ENCODE measurements around the gene SMIM23.
"Not testable (repeated sequence)": the region's sequence is repeated elsewhere in the genome, so short reads cannot be mapped to it uniquely, and the experiment has no call there.

SMIM23 gene

GRCh38 chr5:171774418-171774817 is 11.2 kb upstream of the SMIM23 start:
- DNase-seq = no peak

DNA sequence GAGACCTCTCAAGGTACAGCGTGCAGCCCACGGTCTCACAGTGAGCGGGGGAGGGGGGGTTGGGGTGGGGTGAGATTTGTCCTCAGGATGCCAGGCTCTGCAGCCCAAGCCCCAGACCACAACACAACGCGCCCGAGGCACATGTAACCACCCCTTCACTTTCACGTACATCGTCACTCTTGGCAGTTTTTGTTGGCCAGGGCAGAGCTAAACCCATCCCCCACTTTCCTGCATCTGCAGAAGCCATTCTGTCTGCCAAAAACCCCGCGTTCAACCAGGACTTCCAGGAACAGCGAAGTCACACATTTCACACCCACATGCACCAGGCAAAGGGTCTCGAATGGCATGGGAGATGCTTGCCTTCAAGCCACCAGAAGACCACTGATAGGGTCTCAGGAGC is 9.4 kb upstream of the SMIM23 start:
- no peak for DNase-seq

DNA sequence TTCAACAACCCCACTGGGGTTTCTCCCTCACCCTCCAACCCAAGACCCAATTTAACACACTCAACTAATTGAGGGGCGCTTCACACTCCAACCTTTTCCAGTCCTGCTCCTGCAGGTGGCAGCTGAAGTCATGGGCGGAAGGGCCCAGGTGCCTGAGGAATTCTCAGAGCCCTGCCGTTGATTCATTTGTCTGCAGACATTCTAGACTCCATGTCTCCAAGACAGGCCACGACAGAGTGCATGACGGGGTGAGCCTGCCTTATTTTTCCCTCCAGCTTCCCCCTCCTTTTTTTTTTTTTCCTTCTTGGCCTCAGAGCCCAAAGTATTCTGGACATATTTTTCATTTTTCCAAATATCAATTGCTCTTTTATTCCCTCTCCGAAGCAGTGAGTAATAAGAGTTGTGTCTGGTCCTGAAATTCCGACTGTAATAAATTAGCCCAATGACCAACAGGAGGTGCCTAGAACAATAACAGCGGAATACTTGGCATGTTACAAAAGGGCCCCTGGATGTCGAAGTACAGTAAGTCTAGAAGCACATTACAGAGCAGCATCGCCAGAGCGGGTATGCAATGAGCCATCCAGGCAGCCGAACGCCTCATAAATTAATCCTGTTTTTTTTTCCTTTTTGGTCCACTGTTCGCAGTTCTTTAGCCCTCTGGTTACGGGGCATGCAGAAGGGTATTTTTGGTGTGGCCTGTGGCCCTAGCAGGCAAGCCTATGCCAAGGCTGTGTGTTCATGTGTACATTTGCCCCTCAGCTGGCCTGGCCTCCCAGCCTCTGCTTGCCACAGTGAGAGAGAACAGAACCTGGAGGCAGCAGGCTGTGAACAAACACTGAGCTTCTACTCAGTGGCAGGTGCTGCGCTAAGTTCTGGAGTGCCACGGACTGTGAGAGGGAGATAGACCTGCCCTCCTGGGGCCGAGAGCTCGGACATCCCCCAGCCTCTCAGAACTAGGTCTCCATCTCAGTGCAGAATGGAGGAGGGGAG is 8.6 kb upstream of the SMIM23 start:
- no peak for DNase-seq

DNA sequence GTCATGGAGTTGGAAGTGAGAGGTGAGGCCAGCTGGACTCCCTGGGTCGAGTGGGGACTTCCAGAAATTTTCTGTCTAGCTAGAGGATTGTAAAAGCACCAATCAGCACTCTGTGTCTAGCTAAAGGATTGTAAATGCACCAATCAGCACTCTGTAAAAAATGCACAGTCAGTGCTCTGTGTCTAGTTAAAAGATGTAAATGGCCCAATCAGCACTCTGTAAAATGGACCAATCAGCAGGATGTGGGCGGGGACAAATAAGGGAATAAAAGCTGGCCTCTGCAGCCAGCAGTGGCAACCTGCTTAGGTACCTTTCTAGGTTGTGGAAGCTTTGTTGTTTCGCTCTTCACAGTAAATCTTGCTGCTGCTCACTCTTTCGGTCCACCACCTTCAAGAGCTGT is 3.9 kb upstream of the SMIM23 start:
- not testable (repeated sequence) for DNase-seq

- no peak for DNase-seq
Measured at GRCh38 chr5:171782332-171782966, 3.2 kb upstream of the SMIM23 start.

DNA sequence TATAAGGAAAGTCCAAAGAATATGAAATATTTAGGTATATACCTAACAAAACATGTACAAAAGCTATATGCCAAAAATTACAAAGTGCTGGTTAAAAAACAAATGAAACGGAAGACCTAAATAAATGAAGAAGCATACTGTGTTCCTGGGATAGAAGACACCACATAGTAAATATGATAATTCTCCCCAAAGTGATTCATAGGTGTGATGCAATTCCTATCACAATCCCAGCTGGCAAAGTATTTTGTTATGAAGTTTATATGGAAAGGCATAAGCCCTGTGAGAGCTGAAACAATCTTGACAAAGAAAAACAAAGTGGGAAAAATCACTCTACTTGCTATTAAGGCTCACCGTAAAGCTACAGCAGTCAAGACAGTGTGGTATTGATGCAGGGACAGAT is 2.6 kb upstream of the SMIM23 start:
- no peak for DNase-seq

GRCh38 chr5:171789353-171789752 is 3.7 kb downstream of the SMIM23 start:
- DNase-seq = no peak

GRCh38 chr5:171790408-171790807 is 4.8 kb downstream of the SMIM23 start:
- no peak for DNase-seq

DNA sequence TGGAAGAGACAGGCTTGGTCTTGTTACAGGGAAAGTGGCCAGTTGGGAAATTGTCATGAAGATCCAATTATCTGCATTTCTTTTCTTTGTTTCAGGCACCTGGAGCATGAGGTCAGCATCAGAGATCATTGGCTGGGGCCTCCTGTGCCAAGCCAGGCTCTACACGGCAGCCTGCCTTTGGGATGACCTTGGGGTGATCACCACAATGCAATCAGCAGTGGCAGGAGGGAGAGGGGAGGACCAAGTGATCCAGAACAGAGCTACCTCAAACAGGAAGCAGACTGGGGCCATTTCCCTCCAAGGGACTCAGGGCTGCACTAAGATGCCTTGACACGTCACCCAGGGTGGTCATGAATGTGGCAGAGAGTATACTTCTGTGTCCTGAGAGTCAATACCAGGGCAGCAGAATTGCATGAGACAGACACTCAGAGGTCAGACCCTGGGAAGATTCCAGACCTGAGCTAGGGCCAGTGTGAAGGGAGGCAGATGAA is 8.9 kb downstream of the SMIM23 start:
- DNase-seq = no peak

DNA sequence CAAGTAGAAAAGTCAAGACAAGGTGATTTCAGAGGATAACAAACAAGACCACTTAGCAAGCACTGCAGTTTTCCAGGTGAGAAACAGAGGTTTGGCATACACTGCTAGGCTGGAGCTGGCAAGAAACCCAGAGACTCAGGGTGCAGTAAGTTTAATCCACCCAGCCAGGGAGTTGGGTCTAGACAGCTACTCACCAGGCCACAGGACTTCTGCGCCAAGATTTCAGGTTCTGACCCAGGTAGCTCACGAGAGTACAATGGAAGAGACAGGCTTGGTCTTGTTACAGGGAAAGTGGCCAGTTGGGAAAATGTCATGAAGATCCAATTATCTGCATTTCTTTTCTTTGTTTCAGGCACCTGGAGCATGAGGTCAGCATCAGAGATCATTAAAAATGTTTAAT is 9.8 kb downstream of the SMIM23 start:
- DNase-seq = no peak

DNA sequence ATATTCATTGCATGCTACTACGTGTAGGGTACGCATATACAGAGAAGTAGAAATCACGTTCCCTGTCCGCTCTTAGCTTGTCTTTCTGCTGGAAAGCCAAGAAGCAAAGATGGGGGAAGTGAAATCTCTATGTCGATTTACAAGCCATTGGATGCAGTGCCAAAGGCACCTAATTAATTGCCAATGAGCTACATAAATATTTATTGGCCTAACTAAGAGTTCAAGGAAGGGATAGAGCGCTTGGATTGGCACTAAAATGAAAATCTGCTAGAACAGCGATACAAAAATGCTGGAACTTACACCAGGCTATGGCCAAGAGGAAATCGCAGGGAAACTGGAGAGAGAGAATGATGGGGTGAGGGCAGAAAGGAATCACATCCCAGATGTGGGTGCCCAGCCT is 10.8 kb downstream of the SMIM23 start:
- DNase-seq = no peak

- no peak for DNase-seq
Measured at GRCh38 chr5:171797543-171797942, 11.9 kb downstream of the SMIM23 start.

GRCh38 chr5:171798418-171798817 is 12.8 kb downstream of the SMIM23 start:
- DNase-seq = no peak

GRCh38 chr5:171801839-171802238 is 16.2 kb downstream of the SMIM23 start:
- no peak for DNase-seq

- DNase-seq = no peak
Measured at GRCh38 chr5:171805746-171806145, 20.1 kb downstream of the SMIM23 start.

GRCh38 chr5:171806976-171807747 is 21.5 kb downstream of the SMIM23 start:
- DNase-seq = no peak

- no peak for DNase-seq
Measured at GRCh38 chr5:171808453-171808852, 22.8 kb downstream of the SMIM23 start.

DNA sequence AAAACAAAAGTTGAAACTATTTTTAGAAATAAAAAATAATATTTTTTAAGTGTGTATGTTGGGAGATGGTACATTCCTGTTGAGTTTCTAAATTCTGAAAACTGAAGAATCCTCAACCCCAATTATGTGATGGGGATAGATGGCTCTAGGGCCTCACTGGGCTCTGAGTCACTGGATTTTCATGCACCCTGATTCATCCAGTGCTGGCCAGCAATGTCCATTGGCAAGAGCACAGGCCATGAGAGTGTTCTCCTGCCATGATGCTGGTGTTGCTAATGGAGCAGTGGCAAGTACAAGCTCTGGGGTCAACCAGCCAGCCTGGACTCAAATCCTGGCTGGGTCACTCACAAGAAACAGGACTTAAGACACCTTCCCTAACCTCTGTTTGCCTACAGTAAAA is 23.3 kb downstream of the SMIM23 start:
- DNase-seq = no peak

DNA sequence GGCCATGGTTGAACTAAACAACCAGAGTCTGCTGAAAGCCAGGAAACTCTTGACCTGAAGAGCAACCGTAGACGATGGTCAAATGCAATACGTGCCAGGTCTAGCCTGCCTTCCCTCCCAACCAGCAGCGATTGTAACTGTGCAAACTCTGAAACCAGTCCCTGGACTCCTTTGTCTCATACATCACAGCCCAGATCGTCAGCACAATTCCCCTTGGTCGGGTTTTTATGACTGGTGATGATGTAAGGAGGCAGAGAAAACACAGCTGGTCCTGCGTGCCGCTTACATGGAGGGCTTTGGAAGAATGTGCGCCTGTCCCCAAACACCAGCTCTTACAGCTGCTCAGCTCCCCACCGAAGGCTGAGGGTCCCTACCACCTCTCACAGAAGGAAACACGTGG is 24.6 kb downstream of the SMIM23 start:
- no peak for DNase-seq

GRCh38 chr5:171813270-171813669 is 27.7 kb downstream of the SMIM23 start:
- no peak for DNase-seq

DNA sequence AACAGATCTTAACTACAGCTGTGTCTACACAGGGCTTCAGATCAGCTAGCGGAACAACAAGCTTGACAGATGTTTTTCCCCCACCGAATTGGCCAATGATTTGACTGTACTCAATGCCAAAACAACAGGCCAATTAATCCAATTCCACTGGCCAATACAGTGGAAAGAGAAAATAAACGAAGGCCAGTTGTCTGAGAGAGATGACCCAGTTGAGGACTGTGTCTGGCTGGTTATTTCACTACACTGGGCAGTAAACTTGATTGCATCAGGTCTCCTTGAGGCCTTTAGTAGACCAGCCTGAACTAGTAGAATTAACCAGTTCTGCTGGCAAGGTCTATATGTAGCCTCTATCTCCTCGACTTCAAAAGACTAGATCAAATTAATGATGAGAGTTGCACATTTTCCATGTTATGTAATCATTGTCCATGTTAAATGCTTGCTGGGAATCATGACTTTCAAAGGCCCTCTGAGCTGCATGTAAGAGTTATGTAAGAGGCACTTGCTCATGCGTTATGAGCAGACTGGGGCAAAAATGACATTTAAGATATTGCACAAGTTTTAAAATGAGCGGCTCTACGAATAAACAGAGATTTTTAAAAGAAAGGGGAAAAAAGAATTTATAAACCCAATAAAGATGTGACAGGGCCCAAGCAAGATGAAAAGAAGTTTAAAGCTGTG is 28.3 kb downstream of the SMIM23 start:
- DNase-seq = no peak

- DNase-seq = no peak
Measured at GRCh38 chr5:171816666-171817065, 31.0 kb downstream of the SMIM23 start.

GRCh38 chr5:171820561-171820960 is 34.9 kb downstream of the SMIM23 start:
- no peak for DNase-seq

Data from NCI-H187 treated with DMSO at 0.1 percent for 48 hours (cell line).